ENCODE data around the gene NPLOC4. TPM values are rescaled to one million over a fixed set of nuclear protein-coding genes. Genes with fewer than 3 reads are reported as not detected.
"Not testable (repeated sequence)": the region's sequence is repeated elsewhere in the genome, so short reads cannot be mapped to it uniquely, and the experiment has no call there.

NPLOC4 gene
- total and polyA plus RNA-seq, 9 donors, result 24.4 to 84.8 (median 56.3) TPM

- H3K36me3 ChIP-seq, result no peaks in the 10 kb centered on the region
- DNase-seq, result peak in 4 of 5 donors; percentile 30 to 55 (median 42)
Measured at GRCh38 chr17:81621494-81622130, 15.3 kb downstream of the NPLOC4 start.

DNA sequence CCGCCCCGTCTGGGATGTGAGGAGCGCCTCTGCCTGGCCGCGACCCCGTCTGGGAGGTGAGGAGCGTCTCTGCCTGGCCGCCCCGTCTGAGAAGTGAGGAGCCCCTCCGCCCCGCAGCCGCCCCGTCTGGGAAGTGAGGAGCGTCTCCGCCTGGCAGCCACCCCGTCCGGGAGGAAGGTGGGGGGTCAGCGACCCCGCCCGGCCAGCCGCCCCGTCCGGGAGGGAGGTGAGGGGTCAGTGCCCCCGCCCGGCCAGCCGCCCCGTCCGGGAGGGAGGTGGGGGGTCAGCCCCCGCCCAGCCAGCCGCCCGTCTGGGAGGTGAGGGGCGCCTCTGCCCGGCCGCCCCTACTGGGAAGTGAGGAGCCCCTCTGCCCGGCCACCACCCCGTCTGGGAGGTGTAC lies 18.6 kb downstream of the NPLOC4 start:
- H3K27ac ChIP-seq; H3K4me3 ChIP-seq; H3K9me3 ChIP-seq; DNase-seq; H3K27me3 ChIP-seq; H3K4me1 ChIP-seq (ENCODE audit: insufficient read depth); H3K36me3 ChIP-seq; intact Hi-C loops (cut with DNase I): not testable (repeated sequence)
- 89 to 94% (median 90%) methylated on average over 2 to 28 of the region's 36 CpGs for WGBS, 3 donors

More at GRCh38 chr17:81621494-81622130, 15.3 kb downstream of the NPLOC4 start:
- TF ChIP-seq POLR2A (IDR thresholded peaks at IDR 0.05) (no peak), CTCF (IDR thresholded peaks at IDR 0.05) (no peak), EP300 (IDR thresholded peaks at IDR 0.05) (no peak)
- H3K9me3 ChIP-seq, result no peaks in the 10 kb centered on the region
- intact Hi-C loops (cut with DNase I), result no loop called here
- 13 to 29% (median 15%) methylated on average over 11 of the region's 11 CpGs for WGBS, 3 donors
- H3K4me3 ChIP-seq, result no peak overlapping the region
- H3K27ac ChIP-seq, result peak overlapping the region in 1 of 2 donors; percentile 37
- H3K4me1 ChIP-seq (ENCODE audit: insufficient read depth), result peaks cover 5% of the 10 kb centered on the region
- H3K27me3 ChIP-seq, result no peaks in the 10 kb centered on the region

DNA sequence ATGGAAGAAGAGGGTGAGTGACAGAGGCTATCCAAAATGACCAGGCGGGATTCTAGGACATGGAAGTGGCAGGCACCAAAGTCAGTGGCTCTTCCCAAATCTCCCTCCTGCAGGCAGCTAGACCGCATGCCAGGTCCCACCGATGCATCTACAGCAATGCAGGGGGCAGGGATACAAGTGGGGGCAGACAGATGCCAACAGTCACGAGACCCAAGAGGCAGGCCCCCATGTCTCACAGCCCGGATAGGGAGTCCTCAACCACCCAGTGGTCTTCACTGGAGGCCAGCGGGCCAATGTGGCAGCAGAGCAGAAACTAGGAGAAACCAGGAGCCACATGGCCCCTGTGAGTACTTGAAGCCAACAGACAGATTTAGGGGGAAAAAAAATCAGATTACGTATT lies 20.0 kb downstream of the NPLOC4 start:
- TF ChIP-seq CTCF (IDR thresholded peaks at IDR 0.05) (no peak), POLR2A (IDR thresholded peaks at IDR 0.05) (no peak), EP300 (IDR thresholded peaks at IDR 0.05) (no peak)
- no peaks in the 10 kb centered on the region for H3K36me3 ChIP-seq
- H3K27ac ChIP-seq, result no peak overlapping the region
- intact Hi-C loops (cut with DNase I), result no loop called here
- 48 to 74% (median 65%) methylated on average over 6 to 7 of the region's 7 CpGs for WGBS, 3 donors
- no peak overlapping the region for H3K4me3 ChIP-seq
- no peaks in the 10 kb centered on the region for H3K27me3 ChIP-seq
- peaks cover 6% of the 10 kb centered on the region for H3K4me1 ChIP-seq (ENCODE audit: insufficient read depth)
- no peak for DNase-seq
- no peaks in the 10 kb centered on the region for H3K9me3 ChIP-seq

DNA sequence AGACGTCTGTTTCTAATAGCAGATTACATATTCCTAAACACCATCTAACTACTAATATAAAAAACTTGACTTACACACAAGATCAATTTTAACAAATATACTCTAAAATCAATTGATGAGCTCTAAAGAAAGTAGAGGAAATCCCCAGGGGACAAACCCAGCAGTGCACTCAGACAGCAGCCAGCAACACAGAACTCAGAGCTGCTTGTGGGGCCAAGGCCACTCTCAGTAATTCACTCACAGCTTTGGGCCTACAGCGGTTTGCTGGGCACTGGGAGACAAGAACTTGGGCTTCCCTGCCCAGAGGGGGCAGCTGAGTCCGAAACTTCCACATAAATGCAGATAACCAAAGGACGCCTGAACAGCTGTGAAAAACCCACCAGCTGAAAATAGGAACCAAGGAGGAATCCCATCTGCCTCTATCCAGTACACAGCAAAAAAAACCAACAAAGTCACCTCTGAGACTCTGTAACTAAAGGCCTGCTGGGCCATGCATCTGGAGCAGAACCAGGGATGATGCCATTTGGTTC lies 21.4 kb downstream of the NPLOC4 start:
- H3K9me3 ChIP-seq, result no peaks in the 10 kb centered on the region
- no peak overlapping the region for H3K4me3 ChIP-seq
- H3K36me3 ChIP-seq, result no peaks in the 10 kb centered on the region
- intact Hi-C loops (cut with DNase I), result no loop called here
- 33 to 79% (median 52%) methylated on average over 4 of the region's 4 CpGs for WGBS, 3 donors
- H3K27ac ChIP-seq, result no peak overlapping the region
- H3K27me3 ChIP-seq, result no peaks in the 10 kb centered on the region
- no peak for DNase-seq
- H3K4me1 ChIP-seq (ENCODE audit: insufficient read depth), result peaks cover 1% of the 10 kb centered on the region
- no peak for TF ChIP-seq EP300 (IDR thresholded peaks at IDR 0.05)
- TF ChIP-seq POLR2A (IDR thresholded peaks at IDR 0.05), result no peak

GRCh38 chr17:81612172-81612970 lies 24.5 kb downstream of the NPLOC4 start:
- intact Hi-C loops (cut with DNase I), result no loop called here
- no peak for TF ChIP-seq CTCF (IDR thresholded peaks at IDR 0.05)
- no peak for TF ChIP-seq POLR2A (IDR thresholded peaks at IDR 0.05)
- no peak for TF ChIP-seq EP300 (IDR thresholded peaks at IDR 0.05)
- WGBS, 3 donors, result 84 to 87% (median 85%) methylated on average over 16 of the region's 16 CpGs
- H3K4me1 ChIP-seq (ENCODE audit: insufficient read depth), result peaks cover 1% of the 10 kb centered on the region
- H3K9me3 ChIP-seq, result no peaks in the 10 kb centered on the region
- no peak for DNase-seq
- no peaks in the 10 kb centered on the region for H3K27me3 ChIP-seq
- no peak overlapping the region for H3K4me3 ChIP-seq
- H3K27ac ChIP-seq, result no peak overlapping the region
- H3K36me3 ChIP-seq, result no peaks in the 10 kb centered on the region
